Measurements from ENCODE around the gene POLR2C. TPM values are rescaled to one million over a fixed set of nuclear protein-coding genes. Genes with fewer than 3 reads are reported as not detected.
A peak's percentile ranks its signal among the peaks of the same experiment; 100 is the strongest.

Gene POLR2C
- total RNA-seq, 1 donor from 2014 or later, result 78.7 TPM

DNA sequence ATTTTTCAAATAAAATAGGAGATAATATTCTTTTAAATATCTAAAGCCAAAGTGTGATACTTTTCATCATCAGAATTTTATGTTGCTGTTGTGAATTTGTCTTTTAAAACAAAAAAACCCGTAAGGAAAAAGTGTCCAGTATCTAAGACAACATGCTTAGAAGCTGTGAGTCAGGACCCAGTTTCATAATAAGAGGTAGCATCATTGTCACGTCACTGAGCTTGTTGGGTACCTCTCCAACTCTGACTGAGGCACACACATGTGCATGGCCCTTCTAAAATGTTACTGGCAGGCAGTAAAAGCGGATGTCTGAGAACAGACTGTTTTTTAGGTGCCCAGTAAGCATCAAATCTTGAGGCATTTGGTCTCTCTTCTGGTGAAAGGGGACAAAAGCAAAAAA, 17.8 kb upstream of the POLR2C start:
- FAIRE-seq, result no peak
- peak; percentile 29 for DNase-seq (ENCODE audit: low read depth)
- TF ChIP-seq, protein P1, sequence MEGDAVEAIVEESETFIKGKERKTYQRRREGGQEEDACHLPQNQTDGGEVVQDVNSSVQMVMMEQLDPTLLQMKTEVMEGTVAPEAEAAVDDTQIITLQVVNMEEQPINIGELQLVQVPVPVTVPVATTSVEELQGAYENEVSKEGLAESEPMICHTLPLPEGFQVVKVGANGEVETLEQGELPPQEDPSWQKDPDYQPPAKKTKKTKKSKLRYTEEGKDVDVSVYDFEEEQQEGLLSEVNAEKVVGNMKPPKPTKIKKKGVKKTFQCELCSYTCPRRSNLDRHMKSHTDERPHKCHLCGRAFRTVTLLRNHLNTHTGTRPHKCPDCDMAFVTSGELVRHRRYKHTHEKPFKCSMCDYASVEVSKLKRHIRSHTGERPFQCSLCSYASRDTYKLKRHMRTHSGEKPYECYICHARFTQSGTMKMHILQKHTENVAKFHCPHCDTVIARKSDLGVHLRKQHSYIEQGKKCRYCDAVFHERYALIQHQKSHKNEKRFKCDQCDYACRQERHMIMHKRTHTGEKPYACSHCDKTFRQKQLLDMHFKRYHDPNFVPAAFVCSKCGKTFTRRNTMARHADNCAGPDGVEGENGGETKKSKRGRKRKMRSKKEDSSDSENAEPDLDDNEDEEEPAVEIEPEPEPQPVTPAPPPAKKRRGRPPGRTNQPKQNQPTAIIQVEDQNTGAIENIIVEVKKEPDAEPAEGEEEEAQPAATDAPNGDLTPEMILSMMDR (IDR thresholded peaks at IDR 0.05; ENCODE audit: insufficient read depth, low read length, severe bottlenecking), result no peak
- Histone ChIP-seq H3K27me3 (ENCODE audit: control insufficient read depth, insufficient read depth, low read length) (no peaks in the 10 kb centered on the region), H3K4me3 (ENCODE audit: low read depth, low read length) (no peak overlapping the region), H3K36me3 (ENCODE audit: control insufficient read depth, insufficient read depth, low read length) (peaks cover 6% of the 10 kb centered on the region)

GRCh38 chr16:57445510-57445909, 17.0 kb upstream of the POLR2C start:
- no peaks in the 10 kb centered on the region for H3K27me3 ChIP-seq (ENCODE audit: control insufficient read depth, insufficient read depth, low read length)
- no peak for FAIRE-seq
- no peak overlapping the region for H3K4me3 ChIP-seq (ENCODE audit: low read depth, low read length)
- TF ChIP-seq, protein P1 (IDR thresholded peaks at IDR 0.05; ENCODE audit: insufficient read depth, low read length, severe bottlenecking), result no peak
- H3K36me3 ChIP-seq (ENCODE audit: control insufficient read depth, insufficient read depth, low read length), result peaks cover 5% of the 10 kb centered on the region
- DNase-seq (ENCODE audit: low read depth), result no peak

- TF ChIP-seq, protein P1 (IDR thresholded peaks at IDR 0.05; ENCODE audit: insufficient read depth, low read length, severe bottlenecking), result no peak
- Histone ChIP-seq H3K36me3 (ENCODE audit: control insufficient read depth, insufficient read depth, low read length) (peaks cover 4% of the 10 kb centered on the region), H3K4me3 (ENCODE audit: low read depth, low read length) (peak overlapping the region; percentile 94), H3K27me3 (ENCODE audit: control insufficient read depth, insufficient read depth, low read length) (no peaks in the 10 kb centered on the region)
- DNase-seq (ENCODE audit: low read depth) (peak; percentile 24), FAIRE-seq (no peak)
These were observed 15.8 kb upstream of the POLR2C start for GRCh38 chr16:57446531-57447185.

DNA sequence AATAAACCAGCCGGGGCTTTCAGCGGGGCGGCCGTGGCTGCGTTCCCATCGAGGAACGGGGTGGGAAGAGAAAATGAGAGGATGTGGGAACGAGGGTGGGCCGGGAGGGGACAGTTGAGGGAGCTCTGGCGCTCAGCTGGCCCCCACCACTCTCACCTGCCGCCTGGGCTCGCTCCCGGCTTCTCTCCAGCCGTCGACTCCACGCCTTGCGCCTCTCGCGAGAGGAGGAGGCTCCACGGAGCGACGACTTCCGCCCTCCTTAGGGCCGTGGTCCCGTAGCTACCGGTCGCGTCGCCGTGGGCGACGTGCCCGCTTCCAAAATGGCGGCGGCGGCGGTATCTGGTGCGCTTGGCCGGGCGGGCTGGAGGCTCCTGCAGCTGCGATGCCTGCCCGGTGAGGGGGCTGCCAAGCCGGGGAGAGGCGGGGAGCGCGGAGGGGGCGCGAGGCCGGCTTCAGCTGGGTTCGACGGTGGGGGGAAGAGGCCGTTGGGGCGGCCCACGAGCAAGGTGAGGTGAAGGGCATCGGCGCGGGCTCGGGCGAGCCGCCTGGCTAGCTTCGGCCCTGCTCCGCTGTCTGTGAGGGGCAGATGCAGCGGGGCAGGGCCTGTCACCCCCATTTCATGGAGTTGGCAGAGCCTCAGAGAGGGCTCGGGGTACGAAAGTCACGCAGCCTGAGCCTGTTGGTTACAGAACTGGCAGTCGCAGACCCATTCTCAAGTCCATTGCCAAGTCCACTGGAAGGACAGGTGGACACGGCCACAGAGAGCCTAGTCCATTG, 15.1 kb upstream of the POLR2C start, which contains the start of the genes CIAPIN1 and COQ9:
Gene CIAPIN1, minus strand, starts transcription at position 200 of the 777 bp plus-strand sequence. CDS start 6,457 bp downstream, outside the sequence.
Gene COQ9, plus strand, starts transcription at position 294 of the 777 bp plus-strand sequence. Its CDS starts 27 bp downstream, at position 321.
- FAIRE-seq, result no peak
- H3K4me3 ChIP-seq (ENCODE audit: low read depth, low read length), result peak within 1 kb of the TSS; percentile 94
- DNase-seq (ENCODE audit: low read depth), result peak; percentile 84
- TF ChIP-seq, protein P1 (IDR thresholded peaks at IDR 0.05; ENCODE audit: insufficient read depth, low read length, severe bottlenecking), result no peak
- peaks cover 6% of the 10 kb centered on the region for H3K36me3 ChIP-seq (ENCODE audit: control insufficient read depth, insufficient read depth, low read length)
- no peaks in the 10 kb centered on the region for H3K27me3 ChIP-seq (ENCODE audit: control insufficient read depth, insufficient read depth, low read length)

GRCh38 chr16:57452021-57452420, 10.5 kb upstream of the POLR2C start:
- no peak for FAIRE-seq
- TF ChIP-seq, protein P1 (IDR thresholded peaks at IDR 0.05; ENCODE audit: insufficient read depth, low read length, severe bottlenecking), result no peak
- H3K4me3 ChIP-seq (ENCODE audit: low read depth, low read length), result no peak overlapping the region
- H3K36me3 ChIP-seq (ENCODE audit: control insufficient read depth, insufficient read depth, low read length), result peaks cover 20% of the 10 kb centered on the region
- no peak for DNase-seq (ENCODE audit: low read depth)
- H3K27me3 ChIP-seq (ENCODE audit: control insufficient read depth, insufficient read depth, low read length), result no peaks in the 10 kb centered on the region
